GM12878 (cell line): ENCODE results near the gene KRTAP4-7. TPM values are rescaled to one million over a fixed set of nuclear protein-coding genes. Genes with fewer than 3 reads are reported as not detected.

Experiments used
- ATAC-seq: fragments of 200-7000 bp; cut with Tn5 transposase; 3 replicates; pipeline ENCODE4 v1.9.1; 2020; ENCODE audit warnings: mild to moderate bottlenecking, moderate library complexity
- BruUV-seq: library from RNA; stranded (reverse); fragments of 400-500 nt; replicated peaks from 2 replicates; lab custom pipeline; 2021; lab: Mats Ljungman, UMichigan
- CTCF ChIA-PET: fragments of 300-600 bp; sonication (Branson Sonifier 250); formaldehyde crosslinking; extraction: SDS; loops from one replicate; lab custom pipeline; 2021; ENCODE audit warnings: inconsistent platforms; lab: Yijun Ruan, JAX
- POLR2A ChIA-PET: fragments of 350-600 bp; formaldehyde crosslinking; extraction: SDS; loops from one replicate; lab custom pipeline; 2021; ENCODE audit warnings: inconsistent platforms; lab: Charles Lee
- RAD21 ChIA-PET: fragments of 300-600 bp; sonication (Branson Sonifier 250); formaldehyde crosslinking; loops from one replicate; lab custom pipeline; 2023; ENCODE audit warnings: antibody characterized with exemption; ENCODE audit not compliant: unreplicated experiment; lab: Charles Lee
- SMC1A ChIA-PET: fragments of 300-600 bp; sonication (Branson Sonifier 250); formaldehyde crosslinking; loops from one replicate; lab custom pipeline; 2023; ENCODE audit not compliant: unreplicated experiment, uncharacterized antibody; lab: Charles Lee
- DNase-seq: peaks from one replicate; pipeline ENCODE4 v3.0.0-alpha.2; 2011; ENCODE audit warnings: low read depth, low spot score
- FAIRE-seq: peaks from 3 replicates; lab custom pipeline; 2011; peaks lifted over from hg19 to GRCh38; lab: Jason Lieb, UNC
- H2AFZ ChIP-seq: 2 replicates; pipeline ENCODE4 v1.6.0; 2011; ENCODE audit warnings: low read depth, low read length, control low read depth; ENCODE audit not compliant: control insufficient read depth
- H3K27ac ChIP-seq: 2 replicates; pipeline ENCODE4 v1.5.1; 2011; ENCODE audit warnings: control low read depth; ENCODE audit not compliant: control insufficient read depth, insufficient read depth
- H3K27me3 ChIP-seq, 2 experiments: replicated peaks in 1 of 2; 2 replicates each; pipeline versions ENCODE4 v1.6.0 to v1.6.1; 2011; ENCODE audit warnings: low read length in 1 of 2; ENCODE audit not compliant: control insufficient read depth in 2 of 2, insufficient read depth in 2 of 2
- H3K36me3 ChIP-seq, 2 experiments: 2 replicates each; pipeline ENCODE4 v1.5.1; 2011; ENCODE audit warnings: low read length in 1 of 2; ENCODE audit not compliant: control insufficient read depth in 2 of 2, insufficient read depth in 2 of 2
- H3K4me1 ChIP-seq: 2 replicates; pipeline ENCODE4 v1.6.1; 2011; ENCODE audit warnings: mild to moderate bottlenecking, low read length, moderate library complexity, mixed read lengths; ENCODE audit not compliant: control insufficient read depth, insufficient read depth
- H3K4me2 ChIP-seq: 2 replicates; pipeline ENCODE4 v1.6.0; 2011; ENCODE audit warnings: control low read depth; ENCODE audit not compliant: control insufficient read depth, insufficient read depth
- H3K4me3 ChIP-seq: fragments of 200-600 bp; sonication (generic); 2 replicates; pipeline ENCODE4 v1.5.1; 2016
- H3K79me2 ChIP-seq: 2 replicates; pipeline ENCODE4 v1.6.0; 2011; ENCODE audit warnings: low read length; ENCODE audit not compliant: control insufficient read depth, insufficient read depth
- H3K9ac ChIP-seq: 2 replicates; pipeline ENCODE4 v1.8.0; 2011; ENCODE audit warnings: low read length, control low read depth, mixed read lengths; ENCODE audit not compliant: control insufficient read depth, insufficient read depth
- H3K9me3 ChIP-seq: replicated peaks from 3 replicates; pipeline ENCODE4 v1.5.1; 2011; ENCODE audit warnings: mild to moderate bottlenecking, low read length; ENCODE audit not compliant: control insufficient read depth, insufficient read depth
- H4K20me1 ChIP-seq: 2 replicates; pipeline ENCODE4 v1.6.0; 2011; ENCODE audit not compliant: control insufficient read depth, insufficient read depth
- CBX5 ChIP-seq: sonication (generic); IDR thresholded peaks from 2 replicates; pipeline ENCODE4 v1.6.1; 2016; ENCODE audit warnings: low read depth, moderate library complexity, mild to moderate bottlenecking, inconsistent platforms
- HDAC2 ChIP-seq: fragments of 200-600 bp; sonication (generic); IDR thresholded peaks from 2 replicates; pipeline ENCODE4 v1.6.1; 2017
- JUND ChIP-seq: IDR thresholded peaks from 2 replicates; pipeline ENCODE4 v1.6.1; 2012; ENCODE audit warnings: low read depth, mild to moderate bottlenecking, low read length, improper control_type of control experiment, moderate library complexity
- MYC ChIP-seq: IDR thresholded peaks from 2 replicates; pipeline ENCODE4 v1.6.1; 2011; ENCODE audit warnings: mild to moderate bottlenecking, low read length, moderate library complexity, inconsistent platforms; ENCODE audit not compliant: insufficient read depth, insufficient replicate concordance, insufficient read length, severe bottlenecking
- POLR2AphosphoS2 ChIP-seq: IDR thresholded peaks from 2 replicates; pipeline ENCODE4 v1.6.1; 2011; ENCODE audit warnings: low read depth, mild to moderate bottlenecking, low read length, improper control_type of control experiment, moderate library complexity
- POU2F2 ChIP-seq: IDR thresholded peaks from 3 replicates; pipeline ENCODE4 v1.6.1; 2011; ENCODE audit warnings: low read depth, mild to moderate bottlenecking, low read length, borderline replicate concordance
- RAD21 ChIP-seq: IDR thresholded peaks from 2 replicates; pipeline ENCODE4 v1.6.1; 2011; ENCODE audit warnings: mild to moderate bottlenecking, low read depth, low read length, moderate library complexity; ENCODE audit not compliant: insufficient read depth
- RAD51 ChIP-seq: fragments of 450-650 bp; IDR thresholded peaks from 2 replicates; pipeline ENCODE4 v1.6.1; 2016; ENCODE audit warnings: moderate library complexity, mild to moderate bottlenecking, inconsistent platforms
- RBBP5 ChIP-seq: fragments of 200-600 bp; sonication (generic); conservative IDR thresholded peaks from 2 replicates; pipeline ENCODE4 v1.6.1; 2016
- SIX5 ChIP-seq: IDR thresholded peaks from 2 replicates; pipeline ENCODE4 v1.6.1; 2011; ENCODE audit warnings: mild to moderate bottlenecking, low read depth, low read length, moderate library complexity; ENCODE audit not compliant: severe bottlenecking
- SP1 ChIP-seq: IDR thresholded peaks from one replicate; pipeline ENCODE4 v1.6.1; 2011; ENCODE audit warnings: low read depth, low read length
- STAT1 ChIP-seq: fragments of 450-650 bp; conservative IDR thresholded peaks from 2 replicates; pipeline ENCODE4 v1.6.1; 2014; ENCODE audit warnings: antibody characterized with exemption, mild to moderate bottlenecking
- WGBS: methylation state at CpG from one replicate; pipeline ENCODE4 v1.1.6; 2016; ENCODE audit warnings: low lambda C conversion rate; ENCODE audit not compliant: insufficient replicate concordance, insufficient coverage; ENCODE audit errors: missing lambda C conversion rate; 5-methylcytosine and 5-hydroxymethylcytosine counted together
- in situ Hi-C: fragments of 300-500 bp; cut with MboI; formaldehyde crosslinking; loops from 9 replicates; pipeline ENCODE4 v1.14.3; 2018; ENCODE audit warnings: mixed read lengths
- intact Hi-C: fragments of 100-400 bp; cut with micrococcal nuclease; formaldehyde crosslinking; loops from one replicate; pipeline ENCODE4 v1.14.2; 2022; ENCODE audit not compliant: unreplicated experiment
- polyA plus RNA-seq, 11 experiments: library from polyadenylated mRNA; depleted of rRNA in 4 of 11; unstranded in 6 of 11; stranded (reverse) in 5 of 11; fragments of >200 nt; fragmentation: Nextera tagmentation in 4 of 11; fragmentation: Illumina TruSeq in 1 of 11; extraction: Ambion mirVana in 4 of 11; extraction: Trizol in 1 of 11; gene quantifications; 1 replicate in 1 of 11; 2 replicates in 10 of 11; pipeline versions ENCODE4 v1.2.1 to v1.2.3, GENCODE V29; 2011 to 2016; ENCODE audit warnings: inconsistent platforms in 2 of 11, missing spikeins in 2 of 11, low read depth in 1 of 11
- total RNA-seq, 4 experiments: library from RNA; depleted of rRNA in 3 of 4; stranded (reverse); fragments of >200 nt in 3 of 4; fragmentation: Illumina TruSeq in 1 of 4; extraction: Trizol in 1 of 4; gene quantifications; 2 replicates each; pipeline versions ENCODE4 v1.2.1 to v1.2.3, GENCODE V29; 2013 to 2021
- TF ChIP-seq, protein P1 (sequence below): IDR thresholded peaks from 2 replicates; pipeline ENCODE4 v1.6.1; 2011; ENCODE audit warnings: mild to moderate bottlenecking, low read depth, low read length, moderate library complexity; ENCODE audit not compliant: insufficient replicate concordance
- TF ChIP-seq, protein P2 (sequence below): IDR thresholded peaks from 2 replicates; pipeline ENCODE4 v1.6.1; 2012; ENCODE audit warnings: improper control_type of control experiment, low read depth, low read length; ENCODE audit not compliant: insufficient replicate concordance
- TF ChIP-seq, protein P3 (sequence below): fragments of 450-650 bp; IDR thresholded peaks from 2 replicates; pipeline ENCODE4 v1.6.1; 2014; ENCODE audit warnings: mild to moderate bottlenecking

Gene KRTAP4-7
- total and polyA plus RNA-seq, 10 of the 15 experiments (the other 5 are each of a cell fraction or from before 2014, with no cell fraction given): not detected

DNA sequence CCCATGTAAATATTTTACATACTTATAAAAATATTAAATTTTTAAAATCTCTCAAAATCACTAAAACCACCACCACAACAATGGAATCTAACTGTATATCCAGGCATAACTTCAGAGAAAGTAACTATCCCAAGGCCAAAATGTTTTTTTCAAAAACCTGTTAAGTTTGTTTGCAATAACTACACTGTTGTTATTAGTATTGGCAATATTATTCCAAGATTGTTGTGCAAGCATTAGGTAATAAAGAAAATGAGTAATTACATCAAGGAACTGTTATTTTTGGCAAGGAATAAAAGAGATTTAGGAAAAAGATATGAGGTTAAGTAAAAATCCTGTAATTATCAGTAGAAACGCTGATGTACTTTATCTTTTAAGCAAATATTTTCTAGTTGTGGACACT, 43.4 kb downstream of the KRTAP4-7 start:
- RAD21 ChIA-PET: no interaction called here
- no peak for FAIRE-seq
- no peak overlapping the region for H3K4me2 ChIP-seq
- CTCF ChIA-PET: no interaction called here
- no peaks in the 10 kb centered on the region for H3K9me3 ChIP-seq
- in situ Hi-C loops (no loop called here), intact Hi-C loops (no loop called here)
- no peak overlapping the region for H3K4me3 ChIP-seq
- BruUV-seq: no TSS peak
- SMC1A ChIA-PET: no interaction called here
- no peaks in the 10 kb centered on the region for H4K20me1 ChIP-seq
- 85% methylated on average over 1 of the region's 1 CpG for WGBS
- POLR2A ChIA-PET: no interaction called here
- DNase-seq: no peak
- no peak overlapping the region for H2AFZ ChIP-seq
- no peak overlapping the region for H3K27ac ChIP-seq
- H3K4me1 ChIP-seq: no peaks in the 10 kb centered on the region
- no peaks in the 10 kb centered on the region for H3K79me2 ChIP-seq
- ATAC-seq: no peak
- no peaks in the 10 kb centered on the region for H3K27me3 ChIP-seq
- H3K36me3 ChIP-seq: no peaks in the 10 kb centered on the region
- TF ChIP-seq, protein P1, sequence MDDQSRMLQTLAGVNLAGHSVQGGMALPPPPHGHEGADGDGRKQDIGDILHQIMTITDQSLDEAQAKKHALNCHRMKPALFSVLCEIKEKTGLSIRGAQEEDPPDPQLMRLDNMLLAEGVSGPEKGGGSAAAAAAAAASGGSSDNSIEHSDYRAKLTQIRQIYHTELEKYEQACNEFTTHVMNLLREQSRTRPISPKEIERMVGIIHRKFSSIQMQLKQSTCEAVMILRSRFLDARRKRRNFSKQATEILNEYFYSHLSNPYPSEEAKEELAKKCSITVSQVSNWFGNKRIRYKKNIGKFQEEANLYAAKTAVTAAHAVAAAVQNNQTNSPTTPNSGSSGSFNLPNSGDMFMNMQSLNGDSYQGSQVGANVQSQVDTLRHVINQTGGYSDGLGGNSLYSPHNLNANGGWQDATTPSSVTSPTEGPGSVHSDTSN: no peak
- TF ChIP-seq CBX5 (no peak), POLR2AphosphoS2 (no peak), RBBP5 (no peak), MYC (no peak), JUND (no peak), SIX5 (no peak), SP1 (no peak), HDAC2 (no peak), POU2F2 (no peak), RAD51 (no peak), STAT1 (no peak), RAD21 (no peak)
- TF ChIP-seq, protein P2, sequence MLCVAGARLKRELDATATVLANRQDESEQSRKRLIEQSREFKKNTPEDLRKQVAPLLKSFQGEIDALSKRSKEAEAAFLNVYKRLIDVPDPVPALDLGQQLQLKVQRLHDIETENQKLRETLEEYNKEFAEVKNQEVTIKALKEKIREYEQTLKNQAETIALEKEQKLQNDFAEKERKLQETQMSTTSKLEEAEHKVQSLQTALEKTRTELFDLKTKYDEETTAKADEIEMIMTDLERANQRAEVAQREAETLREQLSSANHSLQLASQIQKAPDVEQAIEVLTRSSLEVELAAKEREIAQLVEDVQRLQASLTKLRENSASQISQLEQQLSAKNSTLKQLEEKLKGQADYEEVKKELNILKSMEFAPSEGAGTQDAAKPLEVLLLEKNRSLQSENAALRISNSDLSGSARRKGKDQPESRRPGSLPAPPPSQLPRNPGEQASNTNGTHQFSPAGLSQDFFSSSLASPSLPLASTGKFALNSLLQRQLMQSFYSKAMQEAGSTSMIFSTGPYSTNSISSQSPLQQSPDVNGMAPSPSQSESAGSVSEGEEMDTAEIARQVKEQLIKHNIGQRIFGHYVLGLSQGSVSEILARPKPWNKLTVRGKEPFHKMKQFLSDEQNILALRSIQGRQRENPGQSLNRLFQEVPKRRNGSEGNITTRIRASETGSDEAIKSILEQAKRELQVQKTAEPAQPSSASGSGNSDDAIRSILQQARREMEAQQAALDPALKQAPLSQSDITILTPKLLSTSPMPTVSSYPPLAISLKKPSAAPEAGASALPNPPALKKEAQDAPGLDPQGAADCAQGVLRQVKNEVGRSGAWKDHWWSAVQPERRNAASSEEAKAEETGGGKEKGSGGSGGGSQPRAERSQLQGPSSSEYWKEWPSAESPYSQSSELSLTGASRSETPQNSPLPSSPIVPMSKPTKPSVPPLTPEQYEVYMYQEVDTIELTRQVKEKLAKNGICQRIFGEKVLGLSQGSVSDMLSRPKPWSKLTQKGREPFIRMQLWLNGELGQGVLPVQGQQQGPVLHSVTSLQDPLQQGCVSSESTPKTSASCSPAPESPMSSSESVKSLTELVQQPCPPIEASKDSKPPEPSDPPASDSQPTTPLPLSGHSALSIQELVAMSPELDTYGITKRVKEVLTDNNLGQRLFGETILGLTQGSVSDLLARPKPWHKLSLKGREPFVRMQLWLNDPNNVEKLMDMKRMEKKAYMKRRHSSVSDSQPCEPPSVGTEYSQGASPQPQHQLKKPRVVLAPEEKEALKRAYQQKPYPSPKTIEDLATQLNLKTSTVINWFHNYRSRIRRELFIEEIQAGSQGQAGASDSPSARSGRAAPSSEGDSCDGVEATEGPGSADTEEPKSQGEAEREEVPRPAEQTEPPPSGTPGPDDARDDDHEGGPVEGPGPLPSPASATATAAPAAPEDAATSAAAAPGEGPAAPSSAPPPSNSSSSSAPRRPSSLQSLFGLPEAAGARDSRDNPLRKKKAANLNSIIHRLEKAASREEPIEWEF: no peak
- TF ChIP-seq, protein P3, sequence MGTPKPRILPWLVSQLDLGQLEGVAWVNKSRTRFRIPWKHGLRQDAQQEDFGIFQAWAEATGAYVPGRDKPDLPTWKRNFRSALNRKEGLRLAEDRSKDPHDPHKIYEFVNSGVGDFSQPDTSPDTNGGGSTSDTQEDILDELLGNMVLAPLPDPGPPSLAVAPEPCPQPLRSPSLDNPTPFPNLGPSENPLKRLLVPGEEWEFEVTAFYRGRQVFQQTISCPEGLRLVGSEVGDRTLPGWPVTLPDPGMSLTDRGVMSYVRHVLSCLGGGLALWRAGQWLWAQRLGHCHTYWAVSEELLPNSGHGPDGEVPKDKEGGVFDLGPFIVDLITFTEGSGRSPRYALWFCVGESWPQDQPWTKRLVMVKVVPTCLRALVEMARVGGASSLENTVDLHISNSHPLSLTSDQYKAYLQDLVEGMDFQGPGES: no peak
- no peak overlapping the region for H3K9ac ChIP-seq
